ENCODE measurements around the gene JAK1. TPM values are rescaled to one million over a fixed set of nuclear protein-coding genes. Genes with fewer than 3 reads are reported as not detected.

The JAK1 gene
- total RNA-seq, 6 donors from 2014 or later = 156 to 191 (median 167) TPM

- Histone ChIP-seq H3K4me1 (peaks cover 53 to 75% (median 62%) of the 10 kb centered on the region in 4 donors), H3K9me3 (no peaks in the 10 kb centered on the region), H3K4me3 (no peak overlapping the region), H3K36me3 (no peaks in the 10 kb centered on the region), H3K27ac (peak overlapping the region in 2 of 4 donors; percentile 18 to 49), H3K27me3 (no peaks in the 10 kb centered on the region)
- DNase-seq (peak in 1 of 2 donors; percentile 54), ATAC-seq (ENCODE audit: low FRiP score in 2 of 2) (no peak)
- TF ChIP-seq CTCF (IDR thresholded peaks at IDR 0.05) (no peak), EP300 (IDR thresholded peaks at IDR 0.05) (peak in 1 of 4 donors; percentile 9)
- WGBS, 2 donors = 59 to 65% methylated on average over 10 of the region's 10 CpGs
Observed at GRCh38 chr1:64890699-64891447, 75.5 kb downstream of the JAK1 start.

GRCh38 chr1:64887689-64888217 is 78.6 kb downstream of the JAK1 start:
- WGBS, 2 donors = 78 to 87% methylated on average over 3 to 4 of the region's 4 CpGs
- no peak for ATAC-seq (ENCODE audit: low FRiP score in 2 of 2)

GRCh38 chr1:64886877-64887276 is 79.5 kb downstream of the JAK1 start:
- WGBS, 2 donors = 80 to 97% methylated on average over 4 of the region's 4 CpGs
- H3K9me3 ChIP-seq = no peaks in the 10 kb centered on the region
- no peak overlapping the region for H3K27ac ChIP-seq
- no peak for TF ChIP-seq POLR2A (IDR thresholded peaks at IDR 0.05)
- no peak for TF ChIP-seq POLR2AphosphoS5 (IDR thresholded peaks at IDR 0.05)
- no peak for TF ChIP-seq CTCF (IDR thresholded peaks at IDR 0.05)
- TF ChIP-seq EP300 (IDR thresholded peaks at IDR 0.05) = no peak
- peaks cover 21 to 37% (median 31%) of the 10 kb centered on the region in 4 donors for H3K4me1 ChIP-seq
- no peaks in the 10 kb centered on the region for H3K27me3 ChIP-seq
- no peak for ATAC-seq (ENCODE audit: low FRiP score in 2 of 2)
- no peak overlapping the region for H3K4me3 ChIP-seq
- no peak for DNase-seq
- H3K36me3 ChIP-seq = peaks cover 0 to 17% (median 9%) of the 10 kb centered on the region in 4 donors

More at GRCh38 chr1:64887689-64888217, 78.6 kb downstream of the JAK1 start:
- H3K9me3 ChIP-seq = no peaks in the 10 kb centered on the region
- no peak for DNase-seq
- TF ChIP-seq CTCF (IDR thresholded peaks at IDR 0.05) (no peak), POLR2A (IDR thresholded peaks at IDR 0.05) (no peak), EP300 (IDR thresholded peaks at IDR 0.05) (no peak), POLR2AphosphoS5 (IDR thresholded peaks at IDR 0.05) (no peak)
- H3K36me3 ChIP-seq = peaks cover 0 to 8% (median 6%) of the 10 kb centered on the region in 4 donors
- H3K4me3 ChIP-seq = no peak overlapping the region
- peaks cover 30 to 46% (median 40%) of the 10 kb centered on the region in 4 donors for H3K4me1 ChIP-seq
- H3K27me3 ChIP-seq = no peaks in the 10 kb centered on the region
- no peak overlapping the region for H3K27ac ChIP-seq

GRCh38 chr1:64885648-64886047 is 80.7 kb downstream of the JAK1 start:
- DNase-seq = no peak
- no peak for ATAC-seq (ENCODE audit: low FRiP score in 2 of 2)
- Histone ChIP-seq H3K4me1 (peaks cover 8 to 25% (median 19%) of the 10 kb centered on the region in 4 donors), H3K36me3 (peaks cover 0 to 22% (median 9%) of the 10 kb centered on the region in 4 donors), H3K4me3 (no peak overlapping the region), H3K27ac (no peak overlapping the region), H3K27me3 (no peaks in the 10 kb centered on the region), H3K9me3 (no peaks in the 10 kb centered on the region)
- 96 to 99% methylated on average over 6 of the region's 6 CpGs for WGBS, 2 donors
- no peak for TF ChIP-seq EP300 (IDR thresholded peaks at IDR 0.05)
- no peak for TF ChIP-seq POLR2A (IDR thresholded peaks at IDR 0.05)
- TF ChIP-seq POLR2AphosphoS5 (IDR thresholded peaks at IDR 0.05) = no peak
- no peak for TF ChIP-seq CTCF (IDR thresholded peaks at IDR 0.05)

Measured in upper lobe of left lung (tissue), 6 donors.